LNCaP clone FGC (cell line): ENCODE measurements around the gene CSNK1A1.

Source experiments
- DNase-seq: peaks from one replicate; pipeline ENCODE4 v3.0.0-alpha.2; 2011; ENCODE audit warnings: low read depth
- H3K4me3 ChIP-seq: 2 replicates; pipeline ENCODE4 v1.5.1; 2011; ENCODE audit warnings: mild to moderate bottlenecking, low read depth, low read length, control low read depth
- CTCF ChIP-seq: IDR thresholded peaks from 2 replicates; pipeline ENCODE4 v1.5.1; 2012; ENCODE audit warnings: mild to moderate bottlenecking; ENCODE audit not compliant: control insufficient read depth, insufficient read depth; ENCODE audit errors: extremely low read depth

Gene CSNK1A1

GRCh38 chr5:149459891-149460290 lies 91.3 kb downstream of the CSNK1A1 start:
- H3K4me3 ChIP-seq = no peak overlapping the region
- no peak for DNase-seq
- no peak for TF ChIP-seq CTCF

- no peak for TF ChIP-seq CTCF
- DNase-seq = no peak
- H3K4me3 ChIP-seq = no peak overlapping the region
Observed at GRCh38 chr5:149457393-149457763, 93.9 kb downstream of the CSNK1A1 start.

- no peak overlapping the region for H3K4me3 ChIP-seq
- no peak for TF ChIP-seq CTCF
- DNase-seq = no peak
Observed at GRCh38 chr5:149456597-149457392, 94.4 kb downstream of the CSNK1A1 start.

- no peak overlapping the region for H3K4me3 ChIP-seq
- no peak for TF ChIP-seq CTCF
- DNase-seq = no peak
Observed at GRCh38 chr5:149455889-149456409, 95.3 kb downstream of the CSNK1A1 start.

DNA sequence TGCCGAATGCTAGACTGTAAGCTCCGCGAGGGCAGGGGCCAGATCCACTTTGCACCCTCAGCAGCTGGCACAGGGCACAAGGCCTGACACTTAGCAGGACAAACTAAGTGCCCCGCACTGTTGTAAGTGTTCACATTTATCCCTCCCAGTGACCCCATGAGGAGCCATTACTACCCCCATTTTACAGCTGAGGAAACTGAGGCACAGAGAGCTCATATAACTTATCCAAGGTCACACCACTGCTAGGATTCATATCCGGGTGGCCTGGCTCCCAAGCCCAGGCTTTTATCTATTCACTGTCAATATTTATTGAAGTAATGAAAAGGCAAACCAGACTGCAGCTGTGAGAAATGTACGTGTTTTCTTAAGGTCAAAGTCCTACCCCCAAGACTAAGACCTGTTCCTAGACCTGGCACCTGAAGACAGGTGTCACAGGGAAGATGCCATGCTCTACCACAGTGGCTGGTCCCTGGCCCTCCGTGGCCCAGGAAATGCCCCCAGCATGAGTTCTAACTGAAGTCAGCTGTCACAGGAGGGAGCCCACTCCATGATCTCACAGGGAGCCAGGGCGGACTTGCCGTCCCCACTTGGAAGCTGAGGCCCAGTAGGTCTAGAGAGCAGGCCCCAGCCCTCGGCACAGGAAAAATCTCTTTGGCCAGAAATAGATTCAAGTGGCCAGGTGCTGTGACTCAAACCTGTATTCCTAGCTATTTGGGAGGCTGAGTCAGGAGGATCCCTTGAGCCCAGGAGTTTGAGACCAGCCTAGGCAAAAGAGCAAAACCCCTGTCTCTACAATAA lies 97.4 kb downstream of the CSNK1A1 start:
- no peak overlapping the region for H3K4me3 ChIP-seq
- no peak for TF ChIP-seq CTCF
- DNase-seq = no peak

DNA sequence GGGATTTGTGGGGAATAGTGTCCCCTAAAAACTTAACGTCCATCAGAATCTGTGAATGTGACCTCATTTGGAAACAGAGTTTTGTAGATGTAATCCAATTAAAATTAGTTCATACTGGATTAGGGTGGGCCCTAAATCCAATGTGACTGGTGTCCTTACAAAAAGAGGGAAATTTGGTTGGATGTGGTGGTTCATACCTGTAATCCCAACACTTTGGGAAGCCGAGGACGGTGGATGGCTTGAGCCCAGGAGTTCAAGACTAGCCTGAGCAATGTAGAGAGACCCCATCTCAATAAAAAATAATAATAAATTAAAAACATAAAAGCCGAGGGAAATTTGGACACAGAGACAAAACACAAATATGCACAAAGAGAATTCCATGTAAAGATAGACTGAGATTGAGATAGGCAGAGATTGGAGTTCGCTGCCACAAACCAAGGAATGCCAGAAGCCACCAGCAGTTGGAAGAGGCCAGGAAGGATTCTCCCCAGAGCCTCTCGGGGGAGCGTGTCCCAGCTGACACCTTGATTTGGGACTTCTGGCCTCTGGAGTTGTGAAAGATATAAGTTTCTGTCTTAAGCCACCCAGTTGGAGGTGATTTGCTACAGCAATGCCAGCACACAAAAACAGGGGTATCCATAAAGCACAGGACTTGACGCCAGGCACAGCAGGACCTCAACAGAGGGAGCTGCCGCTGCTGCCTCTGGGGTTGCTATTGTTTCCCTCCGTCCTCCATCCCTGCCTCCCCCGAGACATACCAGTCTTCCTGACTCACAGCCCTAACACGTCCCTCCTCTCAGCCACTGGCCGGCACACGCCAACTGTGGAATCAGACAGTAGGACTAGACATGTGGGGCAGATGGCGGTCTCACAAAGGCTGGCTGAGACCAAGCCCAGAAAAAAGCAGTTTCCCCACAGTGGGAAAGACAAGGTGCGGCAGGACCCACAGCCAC lies 98.3 kb downstream of the CSNK1A1 start:
- no peak for TF ChIP-seq CTCF
- H3K4me3 ChIP-seq = no peak overlapping the region
- DNase-seq = no peak
